GM21381 (cell line): ENCODE measurements around the gene RBM17.
A peak's percentile ranks its signal among the peaks of the same experiment; 100 is the strongest.
"Not testable (repeated sequence)": the region's sequence is repeated elsewhere in the genome, so short reads cannot be mapped to it uniquely, and the experiment has no call there.

ENCODE experiments used
- ATAC-seq: cut with Tn5 transposase; IDR thresholded peaks from one replicate; pipeline ENCODE4 v1.9.1; 2021; ENCODE audit warnings: mild to moderate bottlenecking, moderate library complexity; ENCODE audit not compliant: unreplicated experiment

The RBM17 gene

GRCh38 chr10:6077071-6077675 lies 11.7 kb upstream of the RBM17 start:
- ATAC-seq, result no peak

GRCh38 chr10:6079044-6079443 lies 9.8 kb upstream of the RBM17 start:
- no peak for ATAC-seq

- ATAC-seq, result no peak
Observed at GRCh38 chr10:6080417-6080973, 8.3 kb upstream of the RBM17 start.

- no peak for ATAC-seq
Observed at GRCh38 chr10:6082496-6083395, 6.1 kb upstream of the RBM17 start.

- no peak for ATAC-seq
Observed at GRCh38 chr10:6083523-6084475, 5.0 kb upstream of the RBM17 start.

GRCh38 chr10:6086375-6087233 lies 2.2 kb upstream of the RBM17 start:
- ATAC-seq, result peak; percentile 36

- ATAC-seq, result peak; percentile 5
Observed at GRCh38 chr10:6089334-6090219, 743 bp downstream of the RBM17 start.

- ATAC-seq, result no peak
Observed at GRCh38 chr10:6091630-6092029, 2.8 kb downstream of the RBM17 start.

GRCh38 chr10:6092731-6093130 lies 3.9 kb downstream of the RBM17 start:
- ATAC-seq, result no peak

GRCh38 chr10:6095810-6096570 lies 7.2 kb downstream of the RBM17 start:
- ATAC-seq, result no peak

- ATAC-seq, result no peak
Observed at GRCh38 chr10:6097063-6097462, 8.2 kb downstream of the RBM17 start.

- no peak for ATAC-seq
Observed at GRCh38 chr10:6098156-6098555, 9.3 kb downstream of the RBM17 start.

GRCh38 chr10:6100370-6100769 lies 11.5 kb downstream of the RBM17 start:
- no peak for ATAC-seq

GRCh38 chr10:6101181-6101580 lies 12.3 kb downstream of the RBM17 start:
- ATAC-seq, result no peak

- ATAC-seq, result no peak
Observed at GRCh38 chr10:6102128-6102527, 13.3 kb downstream of the RBM17 start.

GRCh38 chr10:6103591-6103990 lies 14.8 kb downstream of the RBM17 start:
- ATAC-seq, result no peak

- not testable (repeated sequence) for ATAC-seq
Observed at GRCh38 chr10:6107616-6108015, 18.8 kb downstream of the RBM17 start.

- ATAC-seq, result no peak
Observed at GRCh38 chr10:6108072-6108471, 19.2 kb downstream of the RBM17 start.
